HEK293T (cell line): ENCODE data around the gene SAMD11.

Experiments
- ARNT ChIP-seq: fragments of 450-650 bp; IDR thresholded peaks from 2 replicates; pipeline ENCODE4 v1.6.1; 2017; ENCODE audit warnings: mild to moderate bottlenecking
- CTBP1 ChIP-seq: fragments of 450-650 bp; IDR thresholded peaks from 2 replicates; pipeline ENCODE4 v1.6.1; 2016; ENCODE audit warnings: borderline replicate concordance
- ELF4 ChIP-seq: fragments of 450-650 bp; IDR thresholded peaks from 2 replicates; pipeline ENCODE4 v1.6.1; 2017; ENCODE audit warnings: antibody characterized with exemption
- FOXA1 ChIP-seq: fragments of 450-650 bp; IDR thresholded peaks from 2 replicates; pipeline ENCODE4 v1.6.1; 2016; ENCODE audit warnings: mild to moderate bottlenecking
- FOXK2 ChIP-seq: fragments of 450-650 bp; IDR thresholded peaks from 2 replicates; pipeline ENCODE4 v1.6.1; 2016; ENCODE audit warnings: mild to moderate bottlenecking
- FOXM1 ChIP-seq: fragments of 450-650 bp; IDR thresholded peaks from 2 replicates; pipeline ENCODE4 v1.6.1; 2017; ENCODE audit warnings: mild to moderate bottlenecking, borderline replicate concordance
- L3MBTL2 ChIP-seq: fragments of 450-650 bp; conservative IDR thresholded peaks from 2 replicates; pipeline ENCODE4 v1.6.1; 2016; ENCODE audit warnings: mild to moderate bottlenecking
- LEF1 ChIP-seq: fragments of 450-650 bp; IDR thresholded peaks from 2 replicates; pipeline ENCODE4 v1.6.1; 2017; ENCODE audit warnings: mild to moderate bottlenecking, borderline replicate concordance
- NFRKB ChIP-seq: fragments of 450-650 bp; IDR thresholded peaks from 2 replicates; pipeline ENCODE4 v1.6.1; 2016; ENCODE audit warnings: mild to moderate bottlenecking, moderate library complexity
- SP1 ChIP-seq: fragments of 450-650 bp; IDR thresholded peaks from 2 replicates; pipeline ENCODE4 v1.6.1; 2017
- SUZ12 ChIP-seq: fragments of 450-650 bp; IDR thresholded peaks from 2 replicates; pipeline ENCODE4 v1.6.1; 2016; ENCODE audit warnings: mild to moderate bottlenecking
- ZNF384 ChIP-seq: fragments of 450-650 bp; IDR thresholded peaks from 2 replicates; pipeline ENCODE4 v1.6.1; 2016

DNA sequence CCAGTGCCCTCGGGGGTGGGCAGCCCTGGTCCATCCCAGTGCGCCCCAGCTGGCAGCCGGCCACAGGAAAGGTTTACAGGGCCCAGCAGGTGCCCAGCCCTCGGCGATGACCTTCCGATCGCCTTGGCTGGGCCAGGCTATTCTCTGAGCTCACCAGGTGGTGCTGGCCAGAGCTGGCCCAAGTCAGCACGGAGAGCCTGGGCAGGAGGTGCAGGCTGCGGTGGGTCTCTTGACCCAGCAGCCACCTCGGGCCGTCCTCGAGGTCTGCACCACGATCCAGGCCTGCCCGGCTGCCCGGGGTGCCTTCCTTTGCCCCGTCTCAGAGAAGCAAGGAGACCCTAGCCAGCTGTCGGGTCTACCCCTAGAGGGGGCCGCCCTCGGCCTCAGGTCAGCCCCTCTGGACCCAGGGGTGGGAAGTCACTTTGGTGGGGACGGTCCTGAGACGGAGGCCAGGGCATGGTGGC is 57.8 kb downstream of the SAMD11 start:
- no peak for TF ChIP-seq CTBP1
- no peak for TF ChIP-seq FOXA1
- TF ChIP-seq SUZ12: no peak
- TF ChIP-seq FOXK2: no peak
- TF ChIP-seq SP1: no peak
- no peak for TF ChIP-seq L3MBTL2
- TF ChIP-seq LEF1: no peak
- TF ChIP-seq FOXM1: no peak
- no peak for TF ChIP-seq ZNF384
- no peak for TF ChIP-seq ARNT
- TF ChIP-seq ELF4: no peak
- no peak for TF ChIP-seq NFRKB
